NB4 (cell line): ENCODE results near the gene F11R.
"Not testable (repeated sequence)": the region's sequence is repeated elsewhere in the genome, so short reads cannot be mapped to it uniquely, and the experiment has no call there.

ENCODE experiments used
- CTCF ChIP-seq: IDR thresholded peaks from one replicate; pipeline ENCODE4 v1.5.1; 2012; ENCODE audit warnings: low read depth, low read length
- MAX ChIP-seq: IDR thresholded peaks from 2 replicates; pipeline ENCODE4 v1.6.1; 2011; ENCODE audit warnings: low read depth, low read length
- MYC ChIP-seq: IDR thresholded peaks from 2 replicates; pipeline ENCODE4 v1.6.1; 2011; ENCODE audit warnings: low read depth, low read length
- POLR2A ChIP-seq: IDR thresholded peaks from 2 replicates; pipeline ENCODE4 v1.6.1; 2011; ENCODE audit warnings: mild to moderate bottlenecking; ENCODE audit not compliant: insufficient read length; ENCODE audit errors: extremely low read depth

- TF ChIP-seq POLR2A, CTCF, MAX, MYC: not testable (repeated sequence)
These were observed 1.5 kb upstream of the F11R start for GRCh38 chr1:161022432-161022831.
